ENCODE measurements around the gene SLC1A3.

Gene SLC1A3

GRCh38 chr5:36599986-36600779 is 6.2 kb upstream of the SLC1A3 start:
- no peak overlapping the region for H3K4me3 ChIP-seq (ENCODE audit: low read depth, low read length)
- no peak for DNase-seq (ENCODE audit: low read depth)
- no peak for TF ChIP-seq CTCF (IDR thresholded peaks at IDR 0.05; ENCODE audit: low read depth, low read length, missing control alignments)

- DNase-seq (ENCODE audit: low read depth), result no peak
- no peak overlapping the region for H3K4me3 ChIP-seq (ENCODE audit: low read depth, low read length)
- TF ChIP-seq CTCF (IDR thresholded peaks at IDR 0.05; ENCODE audit: low read depth, low read length, missing control alignments), result no peak
Observed at GRCh38 chr5:36600917-36601527, 5.4 kb upstream of the SLC1A3 start.

- DNase-seq (ENCODE audit: low read depth), result no peak
Observed at GRCh38 chr5:36602704-36603321, 3.6 kb upstream of the SLC1A3 start.

GRCh38 chr5:36605241-36605640 is 1.2 kb upstream of the SLC1A3 start:
- DNase-seq (ENCODE audit: low read depth), result no peak
- no peak for TF ChIP-seq CTCF (IDR thresholded peaks at IDR 0.05; ENCODE audit: low read depth, low read length, missing control alignments)
- H3K4me3 ChIP-seq (ENCODE audit: low read depth, low read length), result no peak overlapping the region

More at GRCh38 chr5:36602704-36603321, 3.6 kb upstream of the SLC1A3 start:
- TF ChIP-seq CTCF (IDR thresholded peaks at IDR 0.05; ENCODE audit: low read depth, low read length, missing control alignments), result peak; percentile 34
- H3K4me3 ChIP-seq (ENCODE audit: low read depth, low read length), result no peak overlapping the region

GRCh38 chr5:36606036-36606427 is 374 bp upstream of the SLC1A3 start:
- DNase-seq (ENCODE audit: low read depth), result no peak
- peak overlapping the region; percentile 51 for H3K4me3 ChIP-seq (ENCODE audit: low read depth, low read length)
- no peak for TF ChIP-seq CTCF (IDR thresholded peaks at IDR 0.05; ENCODE audit: low read depth, low read length, missing control alignments)

- TF ChIP-seq CTCF (IDR thresholded peaks at IDR 0.05; ENCODE audit: low read depth, low read length, missing control alignments), result no peak
- peak overlapping the region; percentile 51; the same call in 1 of the 2 replicates for H3K4me3 ChIP-seq (ENCODE audit: low read depth, low read length)
- DNase-seq (ENCODE audit: low read depth), result no peak
Observed at GRCh38 chr5:36607114-36607571, 737 bp downstream of the SLC1A3 start.
